RPMI7951 (cell line): ENCODE data around the gene CCNH. TPM values are rescaled to one million over a fixed set of nuclear protein-coding genes. Genes with fewer than 3 reads are reported as not detected.

Experiments used
- DNase-seq: peaks from one replicate; pipeline ENCODE4 v3.0.0-alpha.2; 2012; ENCODE audit warnings: low read depth
- total RNA-seq: library from RNA; depleted of rRNA; stranded (reverse); fragments of >200 nt; shearing (Covaris generic); gene quantifications from 2 replicates; pipeline ENCODE4 v1.2.3, GENCODE V29; 2014; rRNA removed

The CCNH gene
- total RNA-seq, 1 experiment from 2014 or later = 105 TPM

DNA sequence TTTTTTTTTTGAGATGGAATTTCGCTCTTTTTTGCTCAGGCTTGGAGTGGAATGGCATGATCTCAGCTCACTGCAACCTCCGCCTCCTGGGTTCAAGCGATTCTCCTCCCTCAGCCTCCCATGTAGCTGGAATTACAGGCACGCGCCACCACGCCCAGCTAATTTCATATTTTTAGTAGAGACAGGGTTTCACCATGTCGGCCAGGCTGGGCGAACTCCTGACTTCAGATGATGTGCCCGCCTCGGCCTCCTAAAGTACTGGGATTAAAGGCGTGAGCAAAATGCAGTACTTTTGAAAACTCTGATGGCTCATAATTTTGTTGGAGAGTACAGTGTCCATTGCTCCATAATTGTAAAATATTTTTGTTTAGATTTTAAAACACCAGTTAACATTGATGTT, 52.6 kb downstream of the CCNH start:
- no peak for DNase-seq

GRCh38 chr5:87359106-87359505, 53.6 kb downstream of the CCNH start:
- DNase-seq = no peak

DNA sequence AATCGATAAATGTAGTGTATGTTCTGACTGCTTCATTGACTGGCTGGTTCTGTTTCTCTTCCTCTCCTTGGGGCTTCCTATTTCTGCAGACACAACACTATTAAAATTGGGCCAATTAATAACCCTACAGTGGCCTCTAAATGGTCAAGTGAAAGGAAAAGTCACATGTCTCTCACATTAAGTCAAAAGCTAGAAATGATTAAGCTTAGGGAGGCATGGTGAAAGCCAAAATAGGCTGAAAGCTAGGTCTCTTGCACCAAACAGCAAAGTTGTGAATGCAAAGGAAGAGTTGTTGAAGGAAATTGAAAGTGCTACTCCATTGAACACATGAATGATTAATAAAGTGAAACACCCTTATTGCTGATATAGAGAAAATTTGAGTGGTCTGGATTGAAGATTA, 58.2 kb downstream of the CCNH start:
- no peak for DNase-seq

- DNase-seq = no peak
Measured at GRCh38 chr5:87347841-87348240, 64.9 kb downstream of the CCNH start.

- DNase-seq = no peak
Measured at GRCh38 chr5:87347272-87347671, 65.5 kb downstream of the CCNH start.

Other genes with a start within 250 kb of the CCNH start
- 35.6 and 44.6 TPM in 2 replicates for gene RASA1, start 145.0 kb downstream of the CCNH start, total RNA-seq